Nephron progenitor cell (in vitro differentiated cells): ENCODE results near the gene CLEC11A.

ENCODE experiments used
- DNase-seq: peaks from one replicate; pipeline ENCODE4 v3.0.0; 2021
- H3K27ac Mint-ChIP-seq: 2 replicates; pipeline ENCODE4 v1.8.0; 2021; ENCODE audit warnings: mild to moderate bottlenecking, moderate library complexity, mixed read lengths
- H3K27me3 Mint-ChIP-seq: 2 replicates; pipeline ENCODE4 v1.8.0; 2021; ENCODE audit warnings: mild to moderate bottlenecking, low read depth, mixed read lengths; ENCODE audit not compliant: poor library complexity
- H3K36me3 Mint-ChIP-seq: 2 replicates; pipeline ENCODE4 v1.8.0; 2021; ENCODE audit warnings: low read depth, mixed read lengths
- H3K4me1 Mint-ChIP-seq: 2 replicates; pipeline ENCODE4 v1.8.0; 2021; ENCODE audit warnings: mixed read lengths
- H3K4me3 Mint-ChIP-seq: 2 replicates; pipeline ENCODE4 v1.8.0; 2021; ENCODE audit warnings: mild to moderate bottlenecking, moderate library complexity, mixed read lengths
- H3K9me3 Mint-ChIP-seq: 2 replicates; pipeline ENCODE4 v1.8.0; 2021; ENCODE audit warnings: mild to moderate bottlenecking, moderate library complexity, mixed read lengths
- CTCF ChIP-seq: fragments of 200-600 bp; sonication (generic); IDR thresholded peaks from 2 replicates; pipeline ENCODE4 v1.5.0; 2021; ENCODE audit warnings: antibody characterized with exemption

Gene CLEC11A

DNA sequence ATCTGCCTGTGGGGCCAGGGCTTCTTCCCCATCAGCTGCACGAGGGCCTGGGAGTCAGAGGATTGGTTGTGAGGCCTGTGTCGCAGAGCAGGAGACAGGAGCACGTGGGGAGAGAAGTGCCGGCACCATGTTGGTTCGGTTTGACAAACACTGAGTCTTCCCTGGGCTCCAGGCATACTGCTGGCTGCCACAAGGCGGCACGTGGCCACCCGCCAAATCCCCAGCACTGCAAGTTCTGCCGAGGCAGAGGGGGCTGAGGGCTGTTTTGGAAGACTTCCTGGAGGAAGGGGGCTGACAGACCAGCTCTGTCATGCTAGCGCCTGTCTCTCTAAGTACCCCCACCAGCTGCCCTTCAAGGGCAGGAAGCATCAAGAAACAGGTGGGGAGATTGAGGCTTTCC is 13.1 kb upstream of the CLEC11A start:
- Mint-ChIP-seq H3K4me3 (no peak overlapping the region), H3K27me3 (peaks cover 22% of the 10 kb centered on the region), H3K27ac (no peak overlapping the region), H3K9me3 (no peaks in the 10 kb centered on the region), H3K36me3 (peaks cover 41% of the 10 kb centered on the region), H3K4me1 (peaks cover 5% of the 10 kb centered on the region)
- no peak for DNase-seq
- TF ChIP-seq CTCF = no peak

GRCh38 chr19:50710612-50711011 is 12.6 kb upstream of the CLEC11A start:
- Mint-ChIP-seq H3K4me1 (peaks cover 1% of the 10 kb centered on the region), H3K36me3 (peaks cover 46% of the 10 kb centered on the region), H3K4me3 (no peak overlapping the region)

DNA sequence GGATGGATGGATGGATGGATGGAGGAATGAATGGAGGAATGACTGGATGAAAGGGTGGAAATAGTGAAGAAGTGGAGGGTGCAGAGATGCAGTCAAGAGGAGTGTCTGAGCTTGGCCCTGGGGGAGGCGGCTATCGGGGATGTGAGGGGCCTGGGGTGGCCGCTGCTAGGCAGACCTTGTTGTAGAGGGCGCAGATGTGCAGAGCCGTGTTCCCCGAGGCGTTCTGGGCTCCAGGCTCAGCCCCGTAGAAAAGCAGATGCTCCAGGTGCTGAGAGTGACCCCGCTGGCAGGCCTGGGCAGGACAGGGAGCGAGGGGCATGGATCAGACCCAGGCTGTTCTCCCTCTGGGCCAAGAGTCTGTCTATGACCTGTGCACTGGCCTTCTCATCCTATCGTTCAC is 12.0 kb upstream of the CLEC11A start:
- peaks cover 52% of the 10 kb centered on the region for H3K36me3 Mint-ChIP-seq
- no peak for DNase-seq
- H3K4me1 Mint-ChIP-seq = no peaks in the 10 kb centered on the region
- H3K9me3 Mint-ChIP-seq = no peaks in the 10 kb centered on the region
- peak overlapping the region; percentile 9 for H3K27ac Mint-ChIP-seq
- no peak overlapping the region for H3K4me3 Mint-ChIP-seq
- peaks cover 15% of the 10 kb centered on the region for H3K27me3 Mint-ChIP-seq
- no peak for TF ChIP-seq CTCF

More at GRCh38 chr19:50710612-50711011, 12.6 kb upstream of the CLEC11A start:
- peaks cover 17% of the 10 kb centered on the region for H3K27me3 Mint-ChIP-seq
- TF ChIP-seq CTCF = no peak
- no peaks in the 10 kb centered on the region for H3K9me3 Mint-ChIP-seq
- DNase-seq = no peak
- H3K27ac Mint-ChIP-seq = peak overlapping the region; percentile 12

DNA sequence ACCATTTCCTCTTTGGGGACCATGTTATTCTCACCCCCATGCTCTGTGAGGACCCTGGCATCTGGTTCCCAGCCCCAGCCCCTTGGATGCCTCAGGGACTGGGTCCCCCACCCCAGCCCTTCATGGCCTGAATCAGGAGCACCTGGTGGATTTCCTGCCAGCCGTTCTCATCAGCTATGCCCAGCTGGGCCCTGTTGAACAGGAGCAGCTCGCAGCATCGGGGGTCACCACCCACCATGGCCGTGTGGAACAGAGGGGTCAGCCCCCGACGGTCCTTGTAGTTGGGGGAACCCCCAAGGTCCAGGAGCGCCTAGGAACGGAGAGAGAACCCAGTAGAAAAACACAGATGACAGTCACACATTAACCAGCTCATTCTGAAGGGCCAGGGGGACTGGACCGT is 11.4 kb upstream of the CLEC11A start:
- DNase-seq = no peak
- TF ChIP-seq CTCF = no peak
- no peak overlapping the region for H3K27ac Mint-ChIP-seq
- H3K4me1 Mint-ChIP-seq = no peaks in the 10 kb centered on the region
- peaks cover 54% of the 10 kb centered on the region for H3K36me3 Mint-ChIP-seq
- peaks cover 13% of the 10 kb centered on the region for H3K27me3 Mint-ChIP-seq
- no peak overlapping the region for H3K4me3 Mint-ChIP-seq
- H3K9me3 Mint-ChIP-seq = no peaks in the 10 kb centered on the region

DNA sequence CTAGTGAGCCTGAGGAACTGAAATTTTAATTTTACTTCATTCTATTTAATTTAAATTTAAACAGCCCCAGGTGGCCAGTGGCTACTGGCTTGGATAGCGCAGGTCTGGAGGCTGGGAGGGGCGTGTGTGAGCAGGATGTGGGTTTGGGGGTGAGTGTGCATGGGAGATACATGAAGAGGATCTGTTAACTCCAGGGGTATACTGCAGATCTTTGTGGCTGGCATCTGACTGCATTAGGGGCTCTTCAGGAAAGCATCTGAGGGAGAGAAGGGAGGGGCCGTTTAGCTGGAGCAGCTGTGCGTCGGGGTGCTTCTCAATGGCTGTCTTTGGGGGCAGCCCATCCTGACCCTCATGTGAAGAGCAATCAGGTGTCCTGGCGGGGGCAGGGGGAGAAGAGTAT is 10.3 kb upstream of the CLEC11A start:
- DNase-seq = no peak
- Mint-ChIP-seq H3K27me3 (peaks cover 12% of the 10 kb centered on the region), H3K27ac (no peak overlapping the region), H3K4me3 (no peak overlapping the region), H3K4me1 (peaks cover 9% of the 10 kb centered on the region), H3K9me3 (no peaks in the 10 kb centered on the region), H3K36me3 (peaks cover 54% of the 10 kb centered on the region)
- TF ChIP-seq CTCF = no peak

- TF ChIP-seq CTCF = no peak
- Mint-ChIP-seq H3K9me3 (no peaks in the 10 kb centered on the region), H3K27ac (no peak overlapping the region), H3K36me3 (peaks cover 52% of the 10 kb centered on the region), H3K27me3 (peaks cover 12% of the 10 kb centered on the region), H3K4me1 (peaks cover 10% of the 10 kb centered on the region), H3K4me3 (no peak overlapping the region)
- DNase-seq = no peak
Observed at GRCh38 chr19:50713556-50714236, 9.5 kb upstream of the CLEC11A start.
